Fibroblast of lung (primary cell): ENCODE results near the gene PSME4.

Experiments
- EZH2 ChIP-seq: IDR thresholded peaks from 2 replicates; pipeline ENCODE4 v1.5.1; 2012; ENCODE audit warnings: low read length, control low read depth, mild to moderate bottlenecking; ENCODE audit errors: missing control alignments
- TF ChIP-seq, protein P1 (sequence below), 2 donors: IDR thresholded peaks in 1 of 2; conservative IDR thresholded peaks in 1 of 2; 1 replicate in 1 of 2; 2 replicates in 1 of 2; pipeline ENCODE4 v1.5.1; 2011 to 2012; ENCODE audit warnings: low read length in 2 of 2, control low read depth in 1 of 2, inconsistent platforms in 1 of 2, low read depth in 1 of 2, mild to moderate bottlenecking in 1 of 2

DNA sequence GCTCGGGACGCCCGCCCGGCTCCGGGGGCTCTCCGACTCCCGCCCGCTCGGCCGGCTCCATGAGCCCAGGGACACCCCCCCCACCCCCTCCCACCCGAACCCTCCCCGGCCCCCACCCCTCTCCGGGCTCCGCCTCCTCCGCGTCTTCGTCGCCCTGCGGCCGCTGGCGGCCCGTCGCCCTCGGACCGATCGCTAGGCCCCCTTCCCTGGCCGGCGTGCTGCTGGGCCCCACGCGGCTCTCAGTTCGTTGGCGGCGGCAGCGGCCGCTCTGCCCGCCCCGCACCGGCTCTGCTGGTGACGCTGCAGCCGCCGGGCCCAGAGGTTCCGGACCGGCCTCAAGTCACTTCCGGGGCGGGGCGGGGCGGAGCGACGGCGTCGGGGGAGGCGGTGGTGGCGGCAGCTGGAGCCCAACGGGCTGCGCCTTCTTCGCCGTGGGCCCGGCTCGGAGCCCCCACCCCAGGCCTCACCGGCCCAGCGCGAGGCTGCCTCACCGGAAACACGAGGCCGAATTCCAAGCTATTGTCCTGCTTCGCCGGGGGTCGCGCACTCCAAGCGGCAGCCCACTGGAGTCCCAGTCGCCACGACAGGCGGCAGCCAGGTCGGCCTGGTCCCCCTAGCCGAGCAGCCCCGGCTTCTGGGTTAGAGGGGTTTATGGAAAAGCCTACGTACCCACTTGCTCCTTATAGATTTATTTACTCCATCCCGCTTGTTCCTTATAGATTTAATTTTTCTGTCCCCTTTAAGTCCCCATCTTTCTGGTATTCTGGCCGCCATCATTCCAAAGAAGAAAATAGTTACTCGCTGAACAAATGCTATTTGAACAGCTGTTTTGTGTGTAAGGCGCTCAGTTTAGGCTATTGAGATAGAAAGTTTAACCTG lies at the start of gene PSME4:
- TF ChIP-seq, protein P1, sequence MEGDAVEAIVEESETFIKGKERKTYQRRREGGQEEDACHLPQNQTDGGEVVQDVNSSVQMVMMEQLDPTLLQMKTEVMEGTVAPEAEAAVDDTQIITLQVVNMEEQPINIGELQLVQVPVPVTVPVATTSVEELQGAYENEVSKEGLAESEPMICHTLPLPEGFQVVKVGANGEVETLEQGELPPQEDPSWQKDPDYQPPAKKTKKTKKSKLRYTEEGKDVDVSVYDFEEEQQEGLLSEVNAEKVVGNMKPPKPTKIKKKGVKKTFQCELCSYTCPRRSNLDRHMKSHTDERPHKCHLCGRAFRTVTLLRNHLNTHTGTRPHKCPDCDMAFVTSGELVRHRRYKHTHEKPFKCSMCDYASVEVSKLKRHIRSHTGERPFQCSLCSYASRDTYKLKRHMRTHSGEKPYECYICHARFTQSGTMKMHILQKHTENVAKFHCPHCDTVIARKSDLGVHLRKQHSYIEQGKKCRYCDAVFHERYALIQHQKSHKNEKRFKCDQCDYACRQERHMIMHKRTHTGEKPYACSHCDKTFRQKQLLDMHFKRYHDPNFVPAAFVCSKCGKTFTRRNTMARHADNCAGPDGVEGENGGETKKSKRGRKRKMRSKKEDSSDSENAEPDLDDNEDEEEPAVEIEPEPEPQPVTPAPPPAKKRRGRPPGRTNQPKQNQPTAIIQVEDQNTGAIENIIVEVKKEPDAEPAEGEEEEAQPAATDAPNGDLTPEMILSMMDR (conservative IDR thresholded peaks at IDR 0.05 in 1 of 2, IDR thresholded peaks at IDR 0.05 in 1 of 2; ENCODE audit: low read depth in 1 of 2, low read length in 2 of 2) = no peak
- TF ChIP-seq EZH2 = no peak
